GM12872 (cell line): ENCODE data around the gene SCGB1A1.

Experiments
- CTCF ChIP-seq: IDR thresholded peaks from 3 replicates; pipeline ENCODE4 v1.5.1; 2011; ENCODE audit warnings: low read depth, mild to moderate bottlenecking, low read length, moderate library complexity; ENCODE audit not compliant: insufficient read depth

Gene SCGB1A1

GRCh38 chr11:62444835-62445234 is 26.0 kb downstream of the SCGB1A1 start:
- no peak for TF ChIP-seq CTCF

- TF ChIP-seq CTCF: no peak
These were observed 26.5 kb downstream of the SCGB1A1 start for GRCh38 chr11:62445314-62445740.

GRCh38 chr11:62446091-62446490 is 27.3 kb downstream of the SCGB1A1 start:
- no peak for TF ChIP-seq CTCF

- TF ChIP-seq CTCF: no peak
These were observed 30.6 kb downstream of the SCGB1A1 start for GRCh38 chr11:62449451-62449851.

- no peak for TF ChIP-seq CTCF
These were observed 31.9 kb downstream of the SCGB1A1 start for GRCh38 chr11:62450543-62451240.

GRCh38 chr11:62451241-62451621 is 32.4 kb downstream of the SCGB1A1 start:
- TF ChIP-seq CTCF: no peak

- no peak for TF ChIP-seq CTCF
These were observed 33.4 kb downstream of the SCGB1A1 start for GRCh38 chr11:62452261-62452660.
